Skeletal muscle tissue (tissue), 4 donors: Measurements from ENCODE around the gene AGPAT3. TPM values are rescaled to one million over a fixed set of nuclear protein-coding genes. Genes with fewer than 3 reads are reported as not detected.

Experiments
- H3K27ac ChIP-seq: one replicate; pipeline ENCODE4 v1.7.0; 2013; ENCODE audit warnings: mild to moderate bottlenecking, low read depth, low read length, inconsistent platforms
- H3K27me3 ChIP-seq, 3 donors: one replicate each; pipeline ENCODE4 v1.7.0; 2013; ENCODE audit warnings: low read length in 3 of 3; ENCODE audit not compliant: control insufficient read depth in 3 of 3, insufficient read depth in 3 of 3
- H3K36me3 ChIP-seq, 3 donors: one replicate each; pipeline ENCODE4 v1.7.0; 2013; ENCODE audit warnings: low read length in 3 of 3; ENCODE audit not compliant: control insufficient read depth in 3 of 3, insufficient read depth in 3 of 3
- H3K4me1 ChIP-seq, 3 donors: one replicate each; pipeline ENCODE4 v1.7.0; 2013; ENCODE audit warnings: low read length in 3 of 3, mild to moderate bottlenecking in 3 of 3; ENCODE audit not compliant: control insufficient read depth in 3 of 3, insufficient read depth in 3 of 3
- H3K4me3 ChIP-seq, 3 donors: one replicate each; pipeline ENCODE4 v1.7.0; 2013; ENCODE audit warnings: low read length in 3 of 3
- H3K9ac ChIP-seq, 3 donors: one replicate each; pipeline ENCODE4 v1.7.0; 2013; ENCODE audit warnings: low read length in 3 of 3, mild to moderate bottlenecking in 3 of 3, moderate library complexity in 2 of 3, low read depth in 1 of 3
- H3K9me3 ChIP-seq, 3 donors: one replicate each; pipeline ENCODE4 v1.7.0; 2013; ENCODE audit warnings: low read length in 3 of 3; ENCODE audit not compliant: control insufficient read depth in 3 of 3
- total RNA-seq: library from RNA; depleted of rRNA; stranded (reverse); fragments of >200 nt; gene quantifications from one replicate; pipeline ENCODE4 v1.2.3, GENCODE V29; 2014
- donor health status: Osteomylitis.

The AGPAT3 gene
- total RNA-seq, 1 donor from 2014 or later, result 16.7 TPM

DNA sequence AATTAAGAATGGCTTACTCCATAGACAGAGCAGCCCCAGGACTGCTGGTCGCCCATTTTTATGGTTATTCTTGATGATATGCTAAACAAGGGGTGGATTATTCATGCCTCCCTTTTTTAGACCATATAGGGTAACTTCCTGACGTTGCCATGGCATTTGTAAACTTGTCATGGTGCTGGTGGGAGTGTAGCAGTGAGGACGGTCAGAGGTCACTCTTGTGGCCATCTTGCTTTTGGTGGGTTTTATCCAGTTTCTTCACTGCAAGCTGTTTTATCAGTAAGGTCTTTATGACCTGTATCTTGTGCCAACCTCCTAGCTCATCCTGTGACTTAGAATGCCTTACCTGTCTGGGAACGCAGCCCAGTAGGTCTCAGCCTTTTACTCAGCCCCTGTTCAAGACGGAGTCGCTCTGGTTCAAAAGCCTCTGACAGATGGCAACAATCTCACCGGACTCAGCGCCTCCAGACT lies 5.2 kb upstream of the AGPAT3 start:
- H3K4me1 ChIP-seq, result peaks cover 6 to 13% (median 12%) of the 10 kb centered on the region in 3 donors
- H3K27me3 ChIP-seq, result no peaks in the 10 kb centered on the region
- no peak overlapping the region for H3K9ac ChIP-seq
- no peaks in the 10 kb centered on the region for H3K36me3 ChIP-seq
- H3K27ac ChIP-seq, result no peak overlapping the region
- no peaks in the 10 kb centered on the region for H3K9me3 ChIP-seq
- no peak overlapping the region for H3K4me3 ChIP-seq

DNA sequence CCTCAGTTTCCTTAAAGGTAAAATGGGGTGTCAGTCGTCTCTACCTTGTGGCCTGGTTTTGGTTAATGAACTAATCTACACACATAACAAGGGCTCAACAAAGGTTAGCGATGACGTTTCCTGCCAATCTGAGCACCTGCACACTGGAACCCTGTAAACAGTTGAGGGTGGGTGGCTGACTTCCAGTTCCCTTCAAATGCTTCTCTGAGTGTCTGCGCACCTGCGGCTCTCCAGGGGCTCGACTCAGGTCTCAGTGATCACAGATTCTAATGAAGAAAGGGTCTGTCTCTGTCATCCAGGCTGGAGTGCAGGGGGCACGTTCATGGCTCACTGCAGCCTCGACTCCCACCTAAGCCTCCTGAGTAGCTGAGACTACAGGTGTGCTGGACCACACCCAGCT lies 3.3 kb upstream of the AGPAT3 start:
- H3K27ac ChIP-seq, result no peak overlapping the region

DNA sequence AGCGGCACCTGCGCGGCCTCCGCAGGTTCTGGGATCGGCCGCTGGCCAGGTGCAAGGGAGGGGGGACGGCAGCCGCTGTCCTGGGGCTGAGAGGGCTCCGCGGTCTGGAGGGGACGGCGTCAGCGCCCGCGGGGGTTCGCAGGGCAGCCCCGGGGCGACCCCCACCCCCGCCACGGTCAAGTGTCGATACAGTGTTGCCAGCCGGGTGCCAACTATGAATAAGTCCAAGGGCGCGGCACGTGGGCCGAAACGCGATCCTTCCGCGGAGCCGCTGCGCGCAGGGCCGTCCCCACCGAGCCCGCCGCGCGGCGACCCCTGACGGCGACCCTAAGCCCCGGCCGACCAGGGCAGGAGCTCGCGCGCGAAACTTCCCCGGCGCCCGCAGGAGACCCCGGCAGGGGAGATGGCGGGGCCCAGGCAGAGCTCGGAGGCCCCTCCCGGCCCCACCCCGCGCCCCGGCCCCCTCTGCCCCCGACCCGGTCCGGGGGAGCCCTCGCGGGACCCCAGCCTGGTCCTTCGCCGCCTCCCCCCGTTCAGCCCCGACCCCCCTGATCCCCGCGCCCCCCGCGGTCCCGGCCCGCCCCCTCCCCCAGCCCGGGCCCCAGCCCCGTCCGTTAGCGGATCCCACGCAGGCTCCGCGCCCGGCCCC lies 586 bp upstream of the AGPAT3 start:
- H3K4me3 ChIP-seq, result peak overlapping the region; percentile 48 to 70 (median 69)
- no peaks in the 10 kb centered on the region for H3K9me3 ChIP-seq
- H3K9ac ChIP-seq, result peak overlapping the region; percentile 65 to 84 (median 68)
- H3K27me3 ChIP-seq, result no peaks in the 10 kb centered on the region
- peaks cover 27 to 45% (median 39%) of the 10 kb centered on the region in 3 donors for H3K4me1 ChIP-seq
- H3K27ac ChIP-seq, result peak overlapping the region; percentile 36
- H3K36me3 ChIP-seq, result peaks cover 0 to 5% (median 0%) of the 10 kb centered on the region in 3 donors

More for the DNA sequence above, 3.3 kb upstream of the AGPAT3 start:
- H3K9me3 ChIP-seq, result no peaks in the 10 kb centered on the region
- H3K27me3 ChIP-seq, result no peaks in the 10 kb centered on the region
- H3K36me3 ChIP-seq, result no peaks in the 10 kb centered on the region
- no peak overlapping the region for H3K4me3 ChIP-seq
- no peak overlapping the region for H3K9ac ChIP-seq
- peaks cover 9 to 18% (median 16%) of the 10 kb centered on the region in 3 donors for H3K4me1 ChIP-seq

DNA sequence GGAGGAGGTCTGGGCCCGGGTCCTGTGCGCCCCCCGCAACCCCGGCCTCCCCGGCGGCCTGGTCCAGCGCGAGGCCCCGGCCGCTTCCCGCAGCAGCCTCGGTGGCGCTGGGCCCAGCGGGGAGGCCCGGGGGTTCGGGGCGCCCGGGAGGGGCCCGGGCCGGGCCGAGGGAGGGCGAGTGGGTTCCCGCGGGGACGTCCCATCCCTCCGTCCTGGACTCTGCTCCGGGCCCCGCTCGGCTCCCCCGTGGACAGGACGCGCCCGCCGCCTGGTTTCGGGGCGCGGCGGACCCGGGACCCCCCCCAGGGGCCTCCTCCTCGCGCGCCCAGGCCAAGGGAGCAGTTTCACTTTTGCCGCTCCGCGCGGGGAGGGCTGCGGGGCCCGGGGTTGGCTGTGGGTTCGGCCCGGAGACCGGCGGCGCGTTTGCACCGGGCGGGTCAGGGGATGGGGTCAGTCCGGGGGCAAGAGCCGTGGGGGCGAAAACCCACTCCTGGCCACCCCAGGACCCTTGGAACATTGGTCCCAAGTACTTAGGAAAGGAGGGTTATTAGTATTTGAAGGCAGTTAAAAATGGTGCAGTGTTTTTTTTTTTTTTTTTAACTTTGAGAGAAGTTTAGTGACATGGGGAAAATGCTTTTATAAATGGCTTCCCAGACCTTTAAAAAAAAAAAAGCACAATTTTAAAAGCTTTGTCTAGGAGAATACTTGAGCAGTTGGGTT lies 677 bp downstream of the AGPAT3 start:
- Histone ChIP-seq H3K36me3 (peaks cover 0 to 7% (median 0%) of the 10 kb centered on the region in 3 donors), H3K9ac (peak overlapping the region; percentile 61 to 89 (median 72)), H3K27me3 (no peaks in the 10 kb centered on the region), H3K4me3 (peak overlapping the region; percentile 61 to 75 (median 68)), H3K4me1 (peaks cover 24 to 48% (median 38%) of the 10 kb centered on the region in 3 donors), H3K9me3 (no peaks in the 10 kb centered on the region), H3K27ac (peak overlapping the region; percentile 85)

DNA sequence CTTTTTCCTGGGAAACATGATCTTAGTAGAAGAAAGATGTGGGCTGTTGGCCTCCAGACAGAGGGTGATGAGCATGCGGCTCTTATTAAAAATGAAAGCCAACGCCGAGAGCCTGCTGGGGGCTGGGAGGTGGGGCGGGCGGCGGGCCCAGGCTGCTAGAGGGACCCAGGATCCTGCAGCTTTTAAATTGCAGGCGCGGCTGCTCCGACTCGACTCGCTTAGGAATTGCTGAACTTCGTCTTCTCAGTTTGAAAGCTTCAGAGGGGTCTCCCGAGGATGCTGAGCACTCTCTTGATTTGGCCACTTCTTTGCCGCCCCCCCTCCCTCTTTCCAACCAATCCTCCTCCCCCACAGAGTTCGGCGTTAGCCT lies 1.2 kb downstream of the AGPAT3 start:
- no peaks in the 10 kb centered on the region for H3K9me3 ChIP-seq
- peak overlapping the region; percentile 61 to 89 (median 72) for H3K9ac ChIP-seq
- H3K27me3 ChIP-seq, result no peaks in the 10 kb centered on the region
- peaks cover 0 to 7% (median 0%) of the 10 kb centered on the region in 3 donors for H3K36me3 ChIP-seq
- peak overlapping the region; percentile 85 for H3K27ac ChIP-seq
- H3K4me1 ChIP-seq, result peaks cover 20 to 42% (median 36%) of the 10 kb centered on the region in 3 donors
- H3K4me3 ChIP-seq, result peak overlapping the region; percentile 61 to 75 (median 68)

DNA sequence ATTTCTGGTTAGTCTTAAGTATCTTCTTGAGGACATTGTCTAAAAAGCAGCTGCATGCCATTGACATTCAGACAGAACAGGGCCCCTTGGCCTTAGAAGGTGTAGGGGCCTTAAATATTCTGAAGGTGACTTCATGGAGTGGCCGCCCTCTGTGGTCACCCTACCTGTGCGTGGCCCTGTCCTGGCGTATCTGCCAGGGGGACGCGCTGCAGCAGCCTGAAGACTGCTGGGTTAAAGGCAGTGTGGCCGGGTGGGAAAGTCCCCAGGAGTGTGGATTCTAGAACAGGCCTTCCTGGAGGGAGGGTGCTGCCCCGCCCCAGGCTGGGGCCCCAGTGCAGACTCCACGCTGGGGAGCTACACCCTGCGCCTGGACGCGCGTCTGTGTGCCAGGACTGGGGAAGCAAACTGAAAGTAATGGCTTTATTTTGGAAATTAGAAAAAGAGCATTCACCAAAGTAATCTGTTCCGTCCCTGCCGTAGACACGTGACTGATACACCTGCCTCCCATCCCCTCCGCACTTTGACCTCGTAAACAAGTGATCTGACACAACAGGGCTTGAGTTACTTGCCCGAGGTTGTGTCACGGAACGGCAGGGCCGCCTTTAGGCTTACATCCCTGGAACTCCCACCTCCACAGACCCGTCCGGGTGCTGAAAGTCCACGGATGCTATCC lies 1.8 kb downstream of the AGPAT3 start:
- Histone ChIP-seq H3K9ac (peak overlapping the region; percentile 40 to 89 (median 72)), H3K4me3 (peak overlapping the region; percentile 61 to 75 (median 68)), H3K27ac (peak overlapping the region; percentile 85), H3K36me3 (peaks cover 0 to 7% (median 0%) of the 10 kb centered on the region in 3 donors), H3K27me3 (no peaks in the 10 kb centered on the region), H3K4me1 (peaks cover 20 to 38% (median 32%) of the 10 kb centered on the region in 3 donors), H3K9me3 (no peaks in the 10 kb centered on the region)

DNA sequence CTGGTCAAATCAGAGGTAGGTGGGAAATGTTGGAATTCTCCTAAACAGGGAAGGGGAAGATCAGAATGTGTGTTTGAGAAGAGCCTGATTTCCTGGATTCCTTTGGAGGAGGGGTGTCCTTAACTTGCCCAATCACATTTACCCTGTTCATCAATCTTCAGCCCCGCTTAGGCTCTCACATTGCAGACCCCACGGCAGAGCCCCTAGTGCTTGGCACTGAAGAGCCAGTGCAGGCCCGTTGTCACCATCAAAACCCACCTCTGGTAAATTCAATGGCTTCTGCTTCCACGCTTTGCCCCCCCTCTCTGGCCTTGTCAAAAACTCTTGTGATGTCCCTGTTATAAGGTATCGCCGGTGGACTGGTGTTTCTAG lies 2.3 kb downstream of the AGPAT3 start:
- H3K9ac ChIP-seq, result peak overlapping the region; percentile 13 to 89 (median 23)
- H3K27me3 ChIP-seq, result no peaks in the 10 kb centered on the region
- H3K9me3 ChIP-seq, result no peaks in the 10 kb centered on the region
- peaks cover 20 to 38% (median 31%) of the 10 kb centered on the region in 3 donors for H3K4me1 ChIP-seq
- H3K36me3 ChIP-seq, result peaks cover 0 to 7% (median 0%) of the 10 kb centered on the region in 3 donors
- H3K27ac ChIP-seq, result peak overlapping the region; percentile 85
- no peak overlapping the region for H3K4me3 ChIP-seq

DNA sequence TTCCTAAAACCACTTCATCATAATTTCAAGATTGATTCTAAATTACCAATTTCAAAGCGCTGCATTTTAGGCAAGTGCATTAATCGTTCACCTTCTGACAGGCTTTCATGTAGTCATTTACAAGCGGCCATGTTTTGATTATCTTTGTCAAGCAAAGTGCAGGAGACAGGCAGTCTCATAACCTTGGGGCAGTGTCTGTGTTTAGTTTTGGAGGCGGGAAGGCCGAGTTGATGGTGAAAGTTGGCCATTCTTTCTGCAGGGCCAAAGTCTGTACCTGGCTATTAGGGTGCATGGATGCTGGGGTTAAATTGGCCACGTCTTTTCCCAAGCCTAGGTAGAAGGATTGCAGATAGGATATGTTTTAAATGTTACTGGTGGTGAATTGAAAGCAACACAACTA lies 2.9 kb downstream of the AGPAT3 start:
- H3K27ac ChIP-seq, result peak overlapping the region; percentile 85
- H3K4me1 ChIP-seq, result peaks cover 20 to 38% (median 31%) of the 10 kb centered on the region in 3 donors
- no peaks in the 10 kb centered on the region for H3K27me3 ChIP-seq
- peaks cover 0 to 7% (median 0%) of the 10 kb centered on the region in 3 donors for H3K36me3 ChIP-seq
- peak overlapping the region in 2 of 3 donors; percentile 23 to 51 for H3K9ac ChIP-seq
- H3K9me3 ChIP-seq, result no peaks in the 10 kb centered on the region
- H3K4me3 ChIP-seq, result no peak overlapping the region

DNA sequence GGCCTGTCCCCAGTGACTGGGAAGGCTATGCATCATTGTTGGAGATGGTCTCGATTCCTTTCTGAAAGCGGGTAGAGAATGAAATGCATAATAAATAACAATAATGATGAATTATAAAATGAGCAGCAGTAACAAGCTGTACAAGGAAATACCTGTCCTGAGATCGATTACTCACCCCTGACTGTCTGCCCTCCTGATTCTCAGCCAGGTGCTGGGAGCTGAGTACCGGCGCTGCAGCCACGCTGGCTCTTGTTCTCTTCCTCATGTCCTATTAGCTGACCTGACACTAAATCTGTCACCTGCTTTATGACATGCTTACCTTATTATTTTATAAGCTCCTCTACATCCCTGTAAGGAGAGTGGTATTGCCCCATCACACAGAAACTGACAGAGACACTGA lies 3.4 kb downstream of the AGPAT3 start:
- Histone ChIP-seq H3K36me3 (peaks cover 0 to 7% (median 4%) of the 10 kb centered on the region in 3 donors), H3K4me1 (peaks cover 20 to 38% (median 31%) of the 10 kb centered on the region in 3 donors), H3K27me3 (no peaks in the 10 kb centered on the region), H3K9ac (peak overlapping the region in 1 of 3 donors; percentile 51), H3K9me3 (no peaks in the 10 kb centered on the region), H3K27ac (no peak overlapping the region), H3K4me3 (no peak overlapping the region)
